ENCODE measurements around the gene PNMA6E.

Gene PNMA6E

DNA sequence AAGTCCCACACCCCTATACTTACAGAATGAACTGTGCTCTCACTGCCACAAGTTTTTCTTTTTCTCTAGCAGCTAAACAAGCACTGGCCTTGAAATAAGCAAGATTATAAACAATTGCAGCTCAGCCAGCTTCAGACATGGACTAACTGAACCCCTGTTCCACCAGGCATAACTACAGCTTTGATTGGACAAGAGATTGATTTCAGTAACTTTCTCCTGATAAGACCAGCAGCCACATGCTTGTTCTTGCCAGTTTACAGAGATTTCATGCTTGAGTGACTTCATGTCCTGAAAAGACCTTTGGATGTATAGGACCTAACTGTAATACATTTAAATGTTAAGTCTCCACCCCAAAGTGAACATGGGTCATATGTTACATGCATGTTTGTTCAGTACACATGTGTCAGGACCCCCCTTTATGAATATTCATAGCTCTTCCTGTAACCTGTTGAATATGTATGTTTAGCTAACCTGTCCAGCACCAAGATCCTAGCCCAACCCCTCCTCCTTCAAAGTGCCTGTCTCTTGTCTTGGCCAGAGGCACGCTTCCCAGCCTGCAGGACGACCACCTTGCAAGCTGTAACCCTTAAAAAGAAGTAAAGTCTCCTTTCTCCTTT lies 39.3 kb downstream of the PNMA6E start:
- H3K4me2 ChIP-seq (ENCODE audit: insufficient read depth, low read length, poor library complexity, severe bottlenecking), result no peak overlapping the region
- no peak overlapping the region for H3K14ac ChIP-seq (ENCODE audit: low read length)
- no peak overlapping the region for H3K4ac ChIP-seq (ENCODE audit: low read length)
- H3K27ac ChIP-seq (replicated peaks; ENCODE audit: low read length), result no peak overlapping the region
- no peaks in the 10 kb centered on the region for H3K27me3 ChIP-seq (ENCODE audit: control insufficient read depth in 3 of 3, insufficient read depth in 3 of 3, low read depth in 1 of 3, low read length in 3 of 3)
- no peak overlapping the region for H4K91ac ChIP-seq (ENCODE audit: low read depth, low read length, poor library complexity)
- H2AK5ac ChIP-seq (ENCODE audit: low read depth, low read length), result no peak overlapping the region
- no peak overlapping the region for H2BK15ac ChIP-seq (ENCODE audit: low read length)
- no peak overlapping the region for H3K18ac ChIP-seq (ENCODE audit: low read length)
- no peaks in the 10 kb centered on the region for H3K4me1 ChIP-seq (ENCODE audit: control insufficient read depth in 2 of 2, insufficient read depth in 1 of 2, low read depth in 1 of 2, low read length in 2 of 2)
- no peak for DNase-seq (ENCODE audit: low spot score)
- H4K8ac ChIP-seq (ENCODE audit: low read depth, low read length), result no peak overlapping the region
- H3K4me3 ChIP-seq (ENCODE audit: low read length in 2 of 2), result no peak overlapping the region
- H3K36me3 ChIP-seq (replicated peaks in 1 of 2; ENCODE audit: control insufficient read depth in 2 of 2, insufficient read depth in 2 of 2, low read length in 2 of 2), result no peaks in the 10 kb centered on the region
- no peak overlapping the region for H2BK120ac ChIP-seq (ENCODE audit: low read depth, low read length)
- no peak overlapping the region for H2BK12ac ChIP-seq (ENCODE audit: low read length)
- H2AFZ ChIP-seq (ENCODE audit: low read length), result no peak overlapping the region
- no peaks in the 10 kb centered on the region for H3K79me1 ChIP-seq (ENCODE audit: low read depth, low read length)
- no peak overlapping the region for H3K23ac ChIP-seq (ENCODE audit: low read depth, low read length, poor library complexity)
- no peaks in the 10 kb centered on the region for H3K9me3 ChIP-seq (replicated peaks in 1 of 2; ENCODE audit: control insufficient read depth in 2 of 2, insufficient read depth in 1 of 2, low read depth in 1 of 2, low read length in 2 of 2)
- no CpG with 5 or more reads among the region's 2 CpGs for WGBS, 2 donors (ENCODE audit: extremely low coverage in 2 of 2, insufficient read length in 2 of 2, insufficient replicate concordance in 1 of 2)
- H2BK5ac ChIP-seq (ENCODE audit: low read length), result no peak overlapping the region
- H3K9ac ChIP-seq (ENCODE audit: low read depth, low read length, poor library complexity), result no peak overlapping the region

DNA sequence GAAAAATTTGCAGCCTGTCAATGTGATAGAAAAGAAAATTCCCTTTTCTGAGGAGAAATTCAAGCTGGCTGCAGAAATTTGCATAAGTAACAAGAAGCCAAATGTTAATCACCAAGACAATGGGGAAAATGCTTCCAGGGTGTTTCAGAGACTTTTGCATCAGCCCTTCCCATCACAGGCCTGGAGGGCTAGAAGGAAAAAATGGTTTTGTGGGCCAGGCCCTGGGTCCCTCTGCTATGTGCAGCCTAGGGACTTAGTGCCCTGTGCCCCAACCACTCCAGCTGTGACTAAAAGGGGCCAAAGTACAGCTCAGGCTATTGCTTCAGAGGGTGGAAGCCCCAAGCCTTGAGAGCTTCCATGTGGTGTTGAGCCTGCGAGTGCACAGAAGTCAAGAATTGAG lies 43.3 kb downstream of the PNMA6E start:
- Histone ChIP-seq H3K4me1 (ENCODE audit: control insufficient read depth in 2 of 2, insufficient read depth in 1 of 2, low read depth in 1 of 2, low read length in 2 of 2) (no peaks in the 10 kb centered on the region), H3K14ac (ENCODE audit: low read length) (no peak overlapping the region), H3K4me2 (ENCODE audit: insufficient read depth, low read length, poor library complexity, severe bottlenecking) (no peak overlapping the region), H3K4ac (ENCODE audit: low read length) (no peak overlapping the region), H2BK5ac (ENCODE audit: low read length) (no peak overlapping the region), H3K36me3 (replicated peaks in 1 of 2; ENCODE audit: control insufficient read depth in 2 of 2, insufficient read depth in 2 of 2, low read length in 2 of 2) (no peaks in the 10 kb centered on the region), H4K91ac (ENCODE audit: low read depth, low read length, poor library complexity) (no peak overlapping the region), H3K27me3 (ENCODE audit: control insufficient read depth in 3 of 3, insufficient read depth in 3 of 3, low read depth in 1 of 3, low read length in 3 of 3) (peaks cover 0 to 10% (median 0%) of the 10 kb centered on the region in 3 experiments), H2AK5ac (ENCODE audit: low read depth, low read length) (no peak overlapping the region), H3K4me3 (ENCODE audit: low read length in 2 of 2) (no peak overlapping the region), H3K9ac (ENCODE audit: low read depth, low read length, poor library complexity) (no peak overlapping the region), H3K27ac (replicated peaks; ENCODE audit: low read length) (no peak overlapping the region), H3K18ac (ENCODE audit: low read length) (no peak overlapping the region), H4K8ac (ENCODE audit: low read depth, low read length) (no peak overlapping the region), H2BK12ac (ENCODE audit: low read length) (no peak overlapping the region), H3K23ac (ENCODE audit: low read depth, low read length, poor library complexity) (no peak overlapping the region), H3K9me3 (replicated peaks in 1 of 2; ENCODE audit: control insufficient read depth in 2 of 2, insufficient read depth in 1 of 2, low read depth in 1 of 2, low read length in 2 of 2) (no peaks in the 10 kb centered on the region), H2BK15ac (ENCODE audit: low read length) (no peak overlapping the region), H3K79me1 (ENCODE audit: low read depth, low read length) (no peaks in the 10 kb centered on the region), H2BK120ac (ENCODE audit: low read depth, low read length) (no peak overlapping the region), H2AFZ (ENCODE audit: low read length) (no peak overlapping the region)
- WGBS, 2 donors (ENCODE audit: extremely low coverage in 2 of 2, insufficient read length in 2 of 2, insufficient replicate concordance in 1 of 2), result no CpG with 5 or more reads among the region's 1 CpG
- no peak for DNase-seq (ENCODE audit: low spot score)

DNA sequence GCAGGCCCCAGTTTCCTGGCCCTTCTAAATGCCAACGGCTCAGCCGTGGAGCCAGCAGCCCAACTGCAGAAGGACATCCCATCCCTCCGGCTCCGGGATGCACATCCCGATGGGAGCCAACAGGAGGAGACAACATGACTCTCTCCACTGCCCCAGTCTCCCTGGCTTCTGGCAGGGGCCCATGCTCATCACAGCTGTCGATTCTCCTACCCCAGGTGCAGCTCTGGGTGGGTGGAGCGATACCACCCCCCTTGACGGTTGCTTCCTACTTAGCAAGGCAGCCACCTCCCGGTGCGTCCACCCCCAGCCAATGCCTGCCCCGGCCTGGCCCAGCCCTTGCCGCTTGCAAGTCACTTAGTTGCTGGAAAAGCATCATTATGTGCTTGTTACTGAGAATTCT lies 47.7 kb downstream of the PNMA6E start:
- H4K91ac ChIP-seq (ENCODE audit: low read depth, low read length, poor library complexity), result no peak overlapping the region
- DNase-seq (ENCODE audit: low spot score), result no peak
- H2BK5ac ChIP-seq (ENCODE audit: low read length), result no peak overlapping the region
- H2BK15ac ChIP-seq (ENCODE audit: low read length), result no peak overlapping the region
- H3K4ac ChIP-seq (ENCODE audit: low read length), result no peak overlapping the region
- H2AK5ac ChIP-seq (ENCODE audit: low read depth, low read length), result no peak overlapping the region
- peaks cover 0 to 18% (median 0%) of the 10 kb centered on the region in 3 experiments for H3K27me3 ChIP-seq (ENCODE audit: control insufficient read depth in 3 of 3, insufficient read depth in 3 of 3, low read depth in 1 of 3, low read length in 3 of 3)
- H3K4me1 ChIP-seq (ENCODE audit: control insufficient read depth in 2 of 2, insufficient read depth in 1 of 2, low read depth in 1 of 2, low read length in 2 of 2), result no peaks in the 10 kb centered on the region
- no peak overlapping the region for H3K4me3 ChIP-seq (ENCODE audit: low read length in 2 of 2)
- H3K36me3 ChIP-seq (replicated peaks in 1 of 2; ENCODE audit: control insufficient read depth in 2 of 2, insufficient read depth in 2 of 2, low read length in 2 of 2), result peaks cover 4 to 33% of the 10 kb centered on the region in 2 donors
- no peak overlapping the region for H3K18ac ChIP-seq (ENCODE audit: low read length)
- H3K9ac ChIP-seq (ENCODE audit: low read depth, low read length, poor library complexity), result no peak overlapping the region
- no peak overlapping the region for H3K4me2 ChIP-seq (ENCODE audit: insufficient read depth, low read length, poor library complexity, severe bottlenecking)
- H3K23ac ChIP-seq (ENCODE audit: low read depth, low read length, poor library complexity), result no peak overlapping the region
- no peaks in the 10 kb centered on the region for H3K79me1 ChIP-seq (ENCODE audit: low read depth, low read length)
- H3K14ac ChIP-seq (ENCODE audit: low read length), result no peak overlapping the region
- H4K8ac ChIP-seq (ENCODE audit: low read depth, low read length), result no peak overlapping the region
- H2AFZ ChIP-seq (ENCODE audit: low read length), result no peak overlapping the region
- no peak overlapping the region for H2BK12ac ChIP-seq (ENCODE audit: low read length)
- H3K9me3 ChIP-seq (replicated peaks in 1 of 2; ENCODE audit: control insufficient read depth in 2 of 2, insufficient read depth in 1 of 2, low read depth in 1 of 2, low read length in 2 of 2), result no peaks in the 10 kb centered on the region
- no CpG with 5 or more reads among the region's 12 CpGs for WGBS, 2 donors (ENCODE audit: extremely low coverage in 2 of 2, insufficient read length in 2 of 2, insufficient replicate concordance in 1 of 2)
- H3K27ac ChIP-seq (replicated peaks; ENCODE audit: low read length), result no peak overlapping the region
- no peak overlapping the region for H2BK120ac ChIP-seq (ENCODE audit: low read depth, low read length)

DNA sequence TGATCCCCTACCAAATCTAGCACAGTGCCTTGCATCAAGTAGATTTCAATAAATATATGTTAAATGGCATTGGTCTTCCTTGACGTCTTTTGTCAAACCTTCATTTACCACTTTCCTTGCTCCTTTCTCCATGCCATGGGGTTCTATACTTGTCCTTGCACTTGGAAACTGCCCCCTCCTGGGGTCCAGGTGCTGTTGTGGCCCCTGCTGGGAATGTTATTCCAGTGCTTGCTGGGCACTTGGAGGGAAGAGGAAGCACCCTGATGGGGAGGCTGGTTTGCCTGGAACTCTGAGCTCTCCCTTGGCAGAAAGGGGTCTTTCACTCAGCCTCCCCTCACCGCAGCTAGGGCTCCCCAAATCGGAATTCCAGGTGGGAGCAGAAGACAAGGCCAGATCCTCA lies 48.3 kb downstream of the PNMA6E start:
- no peak for DNase-seq (ENCODE audit: low spot score)
- no peak overlapping the region for H2AFZ ChIP-seq (ENCODE audit: low read length)
- H4K91ac ChIP-seq (ENCODE audit: low read depth, low read length, poor library complexity), result no peak overlapping the region
- no peak overlapping the region for H3K14ac ChIP-seq (ENCODE audit: low read length)
- no peak overlapping the region for H3K4ac ChIP-seq (ENCODE audit: low read length)
- H3K9ac ChIP-seq (ENCODE audit: low read depth, low read length, poor library complexity), result no peak overlapping the region
- H2AK5ac ChIP-seq (ENCODE audit: low read depth, low read length), result no peak overlapping the region
- no peaks in the 10 kb centered on the region for H3K9me3 ChIP-seq (replicated peaks in 1 of 2; ENCODE audit: control insufficient read depth in 2 of 2, insufficient read depth in 1 of 2, low read depth in 1 of 2, low read length in 2 of 2)
- H3K27me3 ChIP-seq (ENCODE audit: control insufficient read depth in 3 of 3, insufficient read depth in 3 of 3, low read depth in 1 of 3, low read length in 3 of 3), result peaks cover 0 to 18% (median 0%) of the 10 kb centered on the region in 3 experiments
- no peaks in the 10 kb centered on the region for H3K79me1 ChIP-seq (ENCODE audit: low read depth, low read length)
- H4K8ac ChIP-seq (ENCODE audit: low read depth, low read length), result no peak overlapping the region
- no CpG with 5 or more reads among the region's 3 CpGs for WGBS, 2 donors (ENCODE audit: extremely low coverage in 2 of 2, insufficient read length in 2 of 2, insufficient replicate concordance in 1 of 2)
- no peak overlapping the region for H3K4me3 ChIP-seq (ENCODE audit: low read length in 2 of 2)
- no peak overlapping the region for H2BK120ac ChIP-seq (ENCODE audit: low read depth, low read length)
- no peak overlapping the region for H3K23ac ChIP-seq (ENCODE audit: low read depth, low read length, poor library complexity)
- H2BK15ac ChIP-seq (ENCODE audit: low read length), result no peak overlapping the region
- H3K4me1 ChIP-seq (ENCODE audit: control insufficient read depth in 2 of 2, insufficient read depth in 1 of 2, low read depth in 1 of 2, low read length in 2 of 2), result no peaks in the 10 kb centered on the region
- no peak overlapping the region for H2BK5ac ChIP-seq (ENCODE audit: low read length)
- no peak overlapping the region for H3K27ac ChIP-seq (replicated peaks; ENCODE audit: low read length)
- H3K36me3 ChIP-seq (replicated peaks in 1 of 2; ENCODE audit: control insufficient read depth in 2 of 2, insufficient read depth in 2 of 2, low read length in 2 of 2), result peaks cover 4 to 39% of the 10 kb centered on the region in 2 donors
- no peak overlapping the region for H2BK12ac ChIP-seq (ENCODE audit: low read length)
- no peak overlapping the region for H3K18ac ChIP-seq (ENCODE audit: low read length)
- H3K4me2 ChIP-seq (ENCODE audit: insufficient read depth, low read length, poor library complexity, severe bottlenecking), result no peak overlapping the region

Measured in neuronal stem cell (in vitro differentiated cells).